Liver (tissue), 9 donors: ENCODE data around the gene MLN. TPM values are rescaled to one million over a fixed set of nuclear protein-coding genes. Genes with fewer than 3 reads are reported as not detected.

Experiments
- DNase-seq: peaks from one replicate; pipeline ENCODE4 v3.0.0-alpha.2; 2017; ENCODE audit warnings: low spot score
- H3K27ac ChIP-seq, 2 donors: one replicate each; pipeline ENCODE4 v1.7.0; 2013; ENCODE audit warnings: inconsistent platforms in 2 of 2, low read length in 2 of 2, control low read depth in 1 of 2, low read depth in 1 of 2, mild to moderate bottlenecking in 1 of 2
- H3K27me3 ChIP-seq, 4 donors: one replicate each; pipeline versions ENCODE4 v1.6.1 to v1.7.0; 2013; ENCODE audit warnings: low read length in 3 of 4, inconsistent platforms in 1 of 4, mild to moderate bottlenecking in 1 of 4, moderate library complexity in 1 of 4; ENCODE audit not compliant: control insufficient read depth in 4 of 4, insufficient read depth in 4 of 4
- H3K36me3 ChIP-seq, 4 donors: one replicate each; pipeline versions ENCODE4 v1.6.1 to v1.7.0; 2013; ENCODE audit warnings: low read length in 3 of 4, mild to moderate bottlenecking in 3 of 4, low read depth in 1 of 4, moderate library complexity in 1 of 4; ENCODE audit not compliant: control insufficient read depth in 4 of 4, insufficient read depth in 3 of 4
- H3K4me1 ChIP-seq, 4 donors: one replicate each; pipeline versions ENCODE4 v1.6.1 to v1.7.0; 2013; ENCODE audit warnings: low read length in 3 of 4, mild to moderate bottlenecking in 3 of 4, moderate library complexity in 1 of 4; ENCODE audit not compliant: control insufficient read depth in 4 of 4, insufficient read depth in 4 of 4
- H3K4me3 ChIP-seq, 3 donors: one replicate each; pipeline versions ENCODE4 v1.6.1 to v1.7.0; 2013; ENCODE audit warnings: low read length in 3 of 3, control low read depth in 1 of 3, low read depth in 1 of 3, mild to moderate bottlenecking in 1 of 3
- H3K9ac ChIP-seq, 2 donors: one replicate each; pipeline ENCODE4 v1.7.0; 2013; ENCODE audit warnings: low read length in 2 of 2, mild to moderate bottlenecking in 2 of 2, moderate library complexity in 2 of 2, control low read depth in 1 of 2, low read depth in 1 of 2
- H3K9me3 ChIP-seq, 4 donors: one replicate each; pipeline versions ENCODE4 v1.6.1 to v1.7.0; 2013; ENCODE audit warnings: low read length in 3 of 4; ENCODE audit not compliant: control insufficient read depth in 4 of 4
- ATF3 ChIP-seq: IDR thresholded peaks from 2 replicates; pipeline ENCODE4 v1.6.1; 2016; ENCODE audit warnings: antibody characterized with exemption
- CTCF ChIP-seq: fragments of 150-350 bp; IDR thresholded peaks from 2 replicates; pipeline ENCODE4 v1.5.1; 2017; ENCODE audit warnings: improper control_type of control experiment, low read depth, low read length; ENCODE audit not compliant: missing input control
- EGR1 ChIP-seq, 2 donors: IDR thresholded peaks; 2 replicates each; pipeline ENCODE4 v1.6.1; 2016 to 2018; ENCODE audit warnings: antibody characterized with exemption in 2 of 2, low read depth in 2 of 2
- FOXA1 ChIP-seq: IDR thresholded peaks from 2 replicates; pipeline ENCODE4 v1.6.1; 2016; ENCODE audit warnings: antibody characterized with exemption
- FOXA2 ChIP-seq: IDR thresholded peaks from 2 replicates; pipeline ENCODE4 v1.6.1; 2016; ENCODE audit warnings: antibody characterized with exemption
- GABPA ChIP-seq, 2 donors: IDR thresholded peaks in 1 of 2; conservative IDR thresholded peaks in 1 of 2; 2 replicates each; pipeline ENCODE4 v1.6.1; 2016; ENCODE audit warnings: antibody characterized with exemption in 2 of 2, mild to moderate bottlenecking in 1 of 2, moderate library complexity in 1 of 2
- HNF4A ChIP-seq, 2 donors: conservative IDR thresholded peaks; 2 replicates each; pipeline ENCODE4 v1.6.1; 2016; ENCODE audit warnings: antibody characterized with exemption in 2 of 2, mild to moderate bottlenecking in 2 of 2
- HNF4G ChIP-seq: IDR thresholded peaks from 2 replicates; pipeline ENCODE4 v1.6.1; 2016; ENCODE audit warnings: antibody characterized with exemption
- JUND ChIP-seq, 2 donors: IDR thresholded peaks; 2 replicates each; pipeline ENCODE4 v1.6.1; 2016; ENCODE audit warnings: antibody characterized with exemption in 2 of 2
- MAX ChIP-seq: IDR thresholded peaks from 2 replicates; pipeline ENCODE4 v1.6.1; 2016; ENCODE audit warnings: antibody characterized with exemption
- NR2F2 ChIP-seq: IDR thresholded peaks from 2 replicates; pipeline ENCODE4 v1.6.1; 2016; ENCODE audit warnings: antibody characterized with exemption
- ZBTB33 ChIP-seq: IDR thresholded peaks from 2 replicates; pipeline ENCODE4 v1.6.1; 2016; ENCODE audit warnings: antibody characterized with exemption
- WGBS: extraction: QIAGEN DNeasy Blood & Tissue Kit; methylation state at CpG from one replicate; pipeline ENCODE4 v1.1.7; 2013; 5-methylcytosine and 5-hydroxymethylcytosine counted together
- polyA plus RNA-seq, 2 donors: library from polyadenylated mRNA; stranded (reverse) in 1 of 2; unstranded in 1 of 2; fragments of 200-250 nt in 1 of 2; fragments of >200 nt in 1 of 2; fragmentation: Nextera tagmentation in 1 of 2; extraction: Ambion mirVana in 1 of 2; gene quantifications; one replicate each; pipeline versions ENCODE4 v1.2.1 to v1.2.3, GENCODE V29; 2013 to 2015
- total RNA-seq, 2 donors: library from RNA; depleted of rRNA; stranded (reverse); fragments of >200 nt; gene quantifications; one replicate each; pipeline ENCODE4 v1.2.3, GENCODE V29; 2014
- donor health status: healthy.
- donor health status: healthy.
- donor health status: healthy.
- donor health status: healthy.
- donor health status: healthy.

The MLN gene
- total and polyA plus RNA-seq, 4 donors, result not detected

GRCh38 chr6:33800248-33800969, 3.4 kb downstream of the MLN start (continued):
- no peak for TF ChIP-seq ATF3
- TF ChIP-seq CTCF, result no peak
- no peak for TF ChIP-seq MAX
- no peak for TF ChIP-seq GABPA (IDR thresholded peaks at IDR 0.05 in 1 of 2, conservative IDR thresholded peaks at IDR 0.05 in 1 of 2)

GRCh38 chr6:33799454-33800113, 4.2 kb downstream of the MLN start:
- H3K9ac ChIP-seq, result no peak overlapping the region
- no peaks in the 10 kb centered on the region for H3K9me3 ChIP-seq
- H3K4me3 ChIP-seq, result no peak overlapping the region
- H3K36me3 ChIP-seq, result no peaks in the 10 kb centered on the region
- H3K4me1 ChIP-seq, result no peaks in the 10 kb centered on the region
- H3K27me3 ChIP-seq, result no peaks in the 10 kb centered on the region
- TF ChIP-seq NR2F2 (no peak), ATF3 (no peak), FOXA1 (no peak), FOXA2 (no peak), ZBTB33 (no peak), HNF4A (conservative IDR thresholded peaks at IDR 0.05) (no peak), GABPA (IDR thresholded peaks at IDR 0.05 in 1 of 2, conservative IDR thresholded peaks at IDR 0.05 in 1 of 2) (no peak), EGR1 (IDR thresholded peaks at IDR 0.05; ENCODE audit: low read depth in 2 of 2) (no peak)
- H3K27ac ChIP-seq, result no peak overlapping the region
- no peak for DNase-seq
- WGBS, result 76% methylated on average over 4 of the region's 4 CpGs

GRCh38 chr6:33798343-33798848, 5.4 kb downstream of the MLN start:
- Histone ChIP-seq H3K4me1 (no peaks in the 10 kb centered on the region), H3K9ac (no peak overlapping the region), H3K9me3 (no peaks in the 10 kb centered on the region), H3K36me3 (no peaks in the 10 kb centered on the region), H3K27ac (no peak overlapping the region), H3K4me3 (no peak overlapping the region), H3K27me3 (no peaks in the 10 kb centered on the region)
- no peak for DNase-seq
- WGBS, result 84% methylated on average over 13 of the region's 13 CpGs
- TF ChIP-seq ATF3 (no peak), HNF4A (conservative IDR thresholded peaks at IDR 0.05) (no peak), JUND (IDR thresholded peaks at IDR 0.05) (no peak), ZBTB33 (no peak), HNF4G (no peak)
